Mesenchymal stem cell (in vitro differentiated cells and primary cell): ENCODE results near the gene PIGP.

ENCODE experiments used
- DNase-seq: peaks from one replicate; pipeline ENCODE4 v3.0.0-alpha.2; 2013
- H2AFZ ChIP-seq: one replicate; pipeline ENCODE4 v1.6.1; 2013; ENCODE audit warnings: low read depth, mild to moderate bottlenecking, control low read depth, inconsistent platforms, low read length, moderate library complexity
- H2AK5ac ChIP-seq: 2 replicates; pipeline ENCODE4 v1.6.1; 2013; ENCODE audit warnings: low read length, moderate library complexity, mild to moderate bottlenecking, inconsistent platforms; ENCODE audit not compliant: severe bottlenecking
- H2BK120ac ChIP-seq: one replicate; pipeline ENCODE4 v1.6.1; 2013; ENCODE audit warnings: low read depth, mild to moderate bottlenecking, inconsistent platforms, low read length, moderate library complexity
- H2BK12ac ChIP-seq, 2 experiments: one replicate each; pipeline ENCODE4 v1.6.1; 2013; ENCODE audit warnings: inconsistent platforms in 2 of 2, low read length in 2 of 2, mild to moderate bottlenecking in 2 of 2, moderate library complexity in 2 of 2, control low read depth in 1 of 2
- H2BK15ac ChIP-seq: one replicate; pipeline ENCODE4 v1.6.1; 2013; ENCODE audit warnings: mild to moderate bottlenecking, low read depth, inconsistent platforms; ENCODE audit not compliant: poor library complexity, severe bottlenecking
- H2BK5ac ChIP-seq: 2 replicates; pipeline ENCODE4 v1.6.1; 2013; ENCODE audit warnings: low read depth, mild to moderate bottlenecking, low read length, control low read depth, inconsistent platforms; ENCODE audit not compliant: poor library complexity, severe bottlenecking
- H3K14ac ChIP-seq, 2 experiments: one replicate each; pipeline ENCODE4 v1.6.1; 2013; ENCODE audit warnings: inconsistent platforms in 2 of 2, low read length in 2 of 2, control low read depth in 1 of 2, mild to moderate bottlenecking in 1 of 2, moderate library complexity in 1 of 2
- H3K18ac ChIP-seq, 2 experiments: one replicate each; pipeline ENCODE4 v1.6.1; 2013; ENCODE audit warnings: inconsistent platforms in 2 of 2, low read length in 2 of 2, control low read depth in 1 of 2, low read depth in 1 of 2, mild to moderate bottlenecking in 1 of 2
- H3K23ac ChIP-seq, 2 experiments: one replicate each; pipeline ENCODE4 v1.6.1; 2013; ENCODE audit warnings: inconsistent platforms in 2 of 2, low read length in 2 of 2, mild to moderate bottlenecking in 2 of 2, moderate library complexity in 2 of 2, control low read depth in 1 of 2
- H3K27ac ChIP-seq: 2 replicates; pipeline ENCODE4 v1.5.1; 2013; ENCODE audit warnings: mild to moderate bottlenecking, moderate library complexity, low read length, control low read depth, inconsistent platforms; ENCODE audit not compliant: poor library complexity, severe bottlenecking
- H3K27me3 ChIP-seq, 2 experiments: 2 replicates each; pipeline versions ENCODE4 v1.6.1 to v1.7.0; 2013; ENCODE audit warnings: low read length in 2 of 2, mild to moderate bottlenecking in 2 of 2, moderate library complexity in 2 of 2, control low read depth in 1 of 2, inconsistent platforms in 1 of 2; ENCODE audit not compliant: control insufficient read depth in 1 of 2, insufficient read depth in 1 of 2
- H3K36me3 ChIP-seq, 2 experiments: 2 replicates each; pipeline versions ENCODE4 v1.6.1 to v1.7.0; 2013; ENCODE audit warnings: low read length in 2 of 2, control low read depth in 1 of 2, inconsistent platforms in 1 of 2, low read depth in 1 of 2, mild to moderate bottlenecking in 1 of 2; ENCODE audit not compliant: insufficient read depth in 2 of 2, control insufficient read depth in 1 of 2
- H3K4ac ChIP-seq, 2 experiments: one replicate each; pipeline ENCODE4 v1.6.1; 2013; ENCODE audit warnings: inconsistent platforms in 2 of 2, low read length in 2 of 2, mild to moderate bottlenecking in 2 of 2, moderate library complexity in 2 of 2, control low read depth in 1 of 2, low read depth in 1 of 2
- H3K4me1 ChIP-seq: 2 replicates; pipeline ENCODE4 v1.6.1; 2013; ENCODE audit warnings: low read depth, low read length, control low read depth; ENCODE audit not compliant: control insufficient read depth, insufficient read depth
- H3K4me2 ChIP-seq: 2 replicates; pipeline ENCODE4 v1.6.1; 2013; ENCODE audit warnings: low read length, mild to moderate bottlenecking, inconsistent platforms; ENCODE audit not compliant: poor library complexity, severe bottlenecking
- H3K4me3 ChIP-seq, 2 experiments: 2 replicates each; pipeline versions ENCODE4 v1.5.1 to v1.7.0; 2013; ENCODE audit warnings: low read length in 2 of 2, mild to moderate bottlenecking in 2 of 2, control low read depth in 1 of 2, low read depth in 1 of 2; ENCODE audit not compliant: insufficient read depth in 1 of 2
- H3K79me1 ChIP-seq: replicated peaks from 2 replicates; pipeline ENCODE4 v1.6.1; 2013; ENCODE audit warnings: mild to moderate bottlenecking, control low read depth, low read length, inconsistent platforms; ENCODE audit not compliant: poor library complexity, severe bottlenecking
- H3K9ac ChIP-seq: 2 replicates; pipeline ENCODE4 v1.7.0; 2013; ENCODE audit warnings: mild to moderate bottlenecking, low read length, moderate library complexity
- H3K9me3 ChIP-seq: 2 replicates; pipeline ENCODE4 v1.7.0; 2013; ENCODE audit warnings: mild to moderate bottlenecking, low read length; ENCODE audit not compliant: control insufficient read depth
- H4K8ac ChIP-seq: one replicate; pipeline ENCODE4 v1.6.1; 2013; ENCODE audit warnings: inconsistent platforms, mild to moderate bottlenecking, low read length, moderate library complexity
- H4K91ac ChIP-seq: one replicate; pipeline ENCODE4 v1.6.1; 2013; ENCODE audit warnings: mild to moderate bottlenecking, low read length, inconsistent platforms
- WGBS: methylation state at CpG from one replicate; pipeline ENCODE4 v1.1.7; 2013; ENCODE audit warnings: mixed read lengths; 5-methylcytosine and 5-hydroxymethylcytosine counted together

PIGP gene

DNA sequence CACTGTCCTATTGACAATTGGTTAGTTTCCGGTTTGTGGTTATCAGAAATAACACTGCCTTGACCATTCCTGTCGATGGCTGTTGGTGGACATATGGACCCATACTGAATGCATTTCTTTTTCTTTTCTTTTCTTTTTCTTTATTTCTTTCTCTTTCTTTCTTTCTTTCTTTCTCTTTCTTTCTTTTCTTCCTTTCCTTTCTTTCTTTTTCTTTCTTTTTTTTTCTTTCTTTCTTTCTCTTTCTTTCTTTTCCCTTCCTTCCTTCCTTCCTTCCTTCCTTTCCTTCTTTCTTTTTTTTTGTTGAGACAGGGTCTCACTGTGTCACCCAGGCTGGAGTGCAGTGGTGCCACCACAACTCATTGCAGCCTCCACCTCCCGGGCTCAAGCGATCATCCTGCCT, 42.0 kb downstream of the PIGP start:
- no peak overlapping the region for H3K4ac ChIP-seq
- over 99% methylated on average over 4 of the region's 4 CpGs for WGBS

DNA sequence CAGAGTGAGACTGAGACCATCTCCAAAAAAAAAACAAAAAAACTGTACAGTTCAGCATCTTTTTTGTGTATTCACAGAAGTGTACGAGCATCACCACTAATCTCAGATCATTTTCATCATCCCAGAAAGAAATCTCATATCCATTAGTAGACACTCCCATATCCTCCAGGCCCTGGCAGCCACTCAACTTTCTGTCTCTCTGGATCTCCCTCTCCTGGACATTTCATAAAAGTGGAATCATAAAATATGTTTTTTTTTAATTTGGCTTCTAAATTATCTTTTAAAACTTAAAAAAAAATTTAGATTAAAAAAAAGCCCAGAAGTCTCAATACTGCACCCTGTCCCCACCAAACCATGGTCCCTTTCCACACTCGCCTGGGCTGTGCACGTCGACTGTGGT, 44.3 kb downstream of the PIGP start:
- H3K4me3 ChIP-seq, result no peak overlapping the region
- no peak overlapping the region for H3K4ac ChIP-seq
- H2BK5ac ChIP-seq, result no peak overlapping the region
- no peak for DNase-seq
- peaks cover 0 to 24% of the 10 kb centered on the region in 2 experiments for H3K27me3 ChIP-seq
- 98% methylated on average over 4 of the region's 4 CpGs for WGBS
- no peaks in the 10 kb centered on the region for H3K36me3 ChIP-seq
- no peak overlapping the region for H3K23ac ChIP-seq
- H2AK5ac ChIP-seq, result no peak overlapping the region
- no peak overlapping the region for H3K4me2 ChIP-seq
- no peak overlapping the region for H3K9ac ChIP-seq
- no peak overlapping the region for H4K8ac ChIP-seq
- H3K18ac ChIP-seq, result no peak overlapping the region
- H3K14ac ChIP-seq, result no peak overlapping the region
- no peak overlapping the region for H2BK12ac ChIP-seq
- H2BK120ac ChIP-seq, result no peak overlapping the region
- H2AFZ ChIP-seq, result no peak overlapping the region
- H4K91ac ChIP-seq, result no peak overlapping the region
- no peak overlapping the region for H2BK15ac ChIP-seq
- no peaks in the 10 kb centered on the region for H3K9me3 ChIP-seq
- no peak overlapping the region for H3K27ac ChIP-seq
- H3K79me1 ChIP-seq, result no peaks in the 10 kb centered on the region
- peaks cover 5% of the 10 kb centered on the region for H3K4me1 ChIP-seq

More for the DNA sequence above, 42.0 kb downstream of the PIGP start:
- Histone ChIP-seq H3K9me3 (no peaks in the 10 kb centered on the region), H3K23ac (no peak overlapping the region), H3K27me3 (peaks cover 0 to 24% of the 10 kb centered on the region in 2 experiments), H3K14ac (no peak overlapping the region), H3K18ac (no peak overlapping the region), H3K36me3 (no peaks in the 10 kb centered on the region), H2AFZ (no peak overlapping the region), H2BK120ac (no peak overlapping the region), H3K4me3 (no peak overlapping the region), H4K91ac (no peak overlapping the region), H2BK15ac (no peak overlapping the region), H3K4me2 (no peak overlapping the region), H2BK5ac (no peak overlapping the region), H4K8ac (no peak overlapping the region), H3K4me1 (peaks cover 5% of the 10 kb centered on the region), H3K27ac (no peak overlapping the region), H3K79me1 (no peaks in the 10 kb centered on the region), H2AK5ac (no peak overlapping the region), H2BK12ac (no peak overlapping the region), H3K9ac (no peak overlapping the region)
- DNase-seq, result no peak

DNA sequence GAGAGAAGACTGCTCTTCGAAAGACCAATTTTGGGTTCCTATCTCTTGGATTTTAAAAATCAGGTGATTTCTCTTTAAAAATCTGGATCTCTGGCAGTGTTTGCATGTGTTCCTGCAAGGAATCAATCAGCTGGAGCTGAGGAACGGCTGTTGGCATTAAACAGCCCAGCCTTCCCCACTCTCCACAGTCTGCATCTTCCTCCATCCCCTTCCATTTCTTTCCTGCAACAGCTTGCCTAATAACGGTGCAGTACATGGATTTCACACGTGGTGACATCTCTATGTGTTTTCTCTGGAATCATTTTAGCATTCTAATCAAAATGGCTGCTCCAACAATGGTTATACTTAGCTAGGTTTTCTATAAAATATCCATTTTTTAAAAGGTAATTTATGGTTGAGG, 46.4 kb downstream of the PIGP start:
- H4K91ac ChIP-seq, result no peak overlapping the region
- H3K4me3 ChIP-seq, result no peak overlapping the region
- H2BK15ac ChIP-seq, result no peak overlapping the region
- peaks cover 0 to 16% of the 10 kb centered on the region in 2 experiments for H3K27me3 ChIP-seq
- H2BK5ac ChIP-seq, result no peak overlapping the region
- H3K27ac ChIP-seq, result no peak overlapping the region
- no peak overlapping the region for H2BK12ac ChIP-seq
- 58% methylated on average over 2 of the region's 4 CpGs for WGBS
- no peak overlapping the region for H2AK5ac ChIP-seq
- no peak overlapping the region for H3K23ac ChIP-seq
- no peak overlapping the region for H3K18ac ChIP-seq
- no peak overlapping the region for H4K8ac ChIP-seq
- no peak overlapping the region for H3K4ac ChIP-seq
- no peaks in the 10 kb centered on the region for H3K9me3 ChIP-seq
- no peak overlapping the region for H2AFZ ChIP-seq
- no peak overlapping the region for H3K9ac ChIP-seq
- H3K4me1 ChIP-seq, result no peaks in the 10 kb centered on the region
- DNase-seq, result no peak
- H3K4me2 ChIP-seq, result no peak overlapping the region
- no peak overlapping the region for H3K14ac ChIP-seq
- no peak overlapping the region for H2BK120ac ChIP-seq
- H3K36me3 ChIP-seq, result no peaks in the 10 kb centered on the region
- no peaks in the 10 kb centered on the region for H3K79me1 ChIP-seq

DNA sequence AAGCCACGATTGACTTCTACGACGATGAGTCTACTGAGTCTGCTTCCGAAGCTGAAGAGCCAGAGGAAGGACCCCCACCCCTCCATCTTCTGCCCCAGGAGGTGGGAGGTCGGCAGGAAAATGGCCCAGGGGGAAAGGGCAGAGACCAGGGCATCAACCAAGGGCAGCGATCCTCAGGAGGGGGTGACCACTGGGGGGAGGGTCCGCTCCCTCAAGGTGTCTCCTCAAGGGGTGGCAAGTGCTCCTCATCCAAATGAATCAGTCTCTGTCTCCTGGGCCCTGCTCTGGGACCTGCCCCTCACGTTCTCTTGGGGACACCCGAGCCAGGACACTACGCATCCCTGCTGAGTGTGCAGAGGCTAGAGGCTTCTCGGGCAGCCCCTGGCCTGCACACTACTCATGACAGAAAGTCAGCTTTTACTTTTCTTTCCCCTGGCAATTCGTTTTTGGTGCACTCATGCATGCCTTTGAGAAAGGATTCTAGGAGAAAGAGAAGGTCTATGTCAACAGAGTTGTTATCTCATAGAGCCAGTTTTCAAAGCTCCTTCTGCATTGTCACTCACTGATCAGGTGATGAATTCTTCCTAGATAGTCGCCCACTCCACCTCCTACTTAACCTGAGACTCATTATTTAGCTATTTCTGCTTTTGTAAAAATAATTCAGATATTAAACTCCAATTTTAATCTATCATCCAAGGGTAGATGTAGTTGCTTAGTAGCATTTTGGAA, 54.8 kb downstream of the PIGP start:
- Histone ChIP-seq H2BK12ac (no peak overlapping the region), H2BK5ac (no peak overlapping the region), H3K4me2 (no peak overlapping the region), H3K14ac (no peak overlapping the region), H3K4ac (no peak overlapping the region), H3K4me1 (no peaks in the 10 kb centered on the region), H2BK120ac (no peak overlapping the region), H3K9ac (no peak overlapping the region), H3K27ac (no peak overlapping the region), H3K4me3 (no peak overlapping the region), H2AFZ (no peak overlapping the region), H3K79me1 (no peaks in the 10 kb centered on the region), H3K23ac (no peak overlapping the region), H2BK15ac (no peak overlapping the region), H3K9me3 (no peaks in the 10 kb centered on the region), H3K18ac (no peak overlapping the region), H4K91ac (no peak overlapping the region), H4K8ac (no peak overlapping the region), H3K36me3 (no peaks in the 10 kb centered on the region), H2AK5ac (no peak overlapping the region), H3K27me3 (peaks cover 3 to 26% of the 10 kb centered on the region in 2 experiments)
- WGBS, result 81% methylated on average over 12 of the region's 13 CpGs
- DNase-seq, result no peak
